ENCODE results near the gene SYNRG. TPM values are rescaled to one million over a fixed set of nuclear protein-coding genes. Genes with fewer than 3 reads are reported as not detected.

SYNRG gene
- total and polyA plus RNA-seq, 8 donors: 3.7 to 92.4 (median 27.8) TPM

DNA sequence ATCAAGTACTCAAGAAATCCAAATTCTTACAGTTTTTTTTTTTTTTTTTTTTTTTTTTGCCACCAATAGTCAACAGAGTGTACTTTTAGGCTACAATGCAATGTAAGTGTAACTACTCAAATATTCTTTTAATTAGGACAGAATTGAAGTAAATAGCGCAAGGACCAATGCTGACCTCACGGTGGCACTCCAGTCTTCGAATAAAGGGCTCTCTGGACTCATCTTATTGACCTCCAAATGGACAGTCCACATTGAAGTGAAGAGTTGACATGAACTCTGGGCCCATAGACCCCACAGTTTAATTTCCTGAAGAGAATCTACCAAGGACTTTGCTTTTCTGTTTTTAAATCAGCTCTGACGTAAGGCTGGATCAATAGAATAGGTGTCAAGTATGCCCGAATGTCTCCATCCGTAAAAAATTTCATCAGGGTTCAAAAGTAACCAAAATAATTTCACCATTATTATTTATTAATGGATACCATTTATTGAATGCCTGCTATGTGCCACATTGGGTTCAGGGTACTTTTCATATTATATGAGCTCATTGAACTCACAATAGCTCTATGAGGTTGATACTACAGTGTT lies 41.3 kb upstream of the SYNRG start:
- no peaks in the 10 kb centered on the region for H3K4me1 ChIP-seq
- intact Hi-C loops (cut with DNase I; ENCODE audit: low total_unique reads): no loop called here
- TF ChIP-seq POLR2AphosphoS5 (IDR thresholded peaks at IDR 0.05) (no peak), EP300 (IDR thresholded peaks at IDR 0.05) (no peak)
- TF ChIP-seq, protein P1, sequence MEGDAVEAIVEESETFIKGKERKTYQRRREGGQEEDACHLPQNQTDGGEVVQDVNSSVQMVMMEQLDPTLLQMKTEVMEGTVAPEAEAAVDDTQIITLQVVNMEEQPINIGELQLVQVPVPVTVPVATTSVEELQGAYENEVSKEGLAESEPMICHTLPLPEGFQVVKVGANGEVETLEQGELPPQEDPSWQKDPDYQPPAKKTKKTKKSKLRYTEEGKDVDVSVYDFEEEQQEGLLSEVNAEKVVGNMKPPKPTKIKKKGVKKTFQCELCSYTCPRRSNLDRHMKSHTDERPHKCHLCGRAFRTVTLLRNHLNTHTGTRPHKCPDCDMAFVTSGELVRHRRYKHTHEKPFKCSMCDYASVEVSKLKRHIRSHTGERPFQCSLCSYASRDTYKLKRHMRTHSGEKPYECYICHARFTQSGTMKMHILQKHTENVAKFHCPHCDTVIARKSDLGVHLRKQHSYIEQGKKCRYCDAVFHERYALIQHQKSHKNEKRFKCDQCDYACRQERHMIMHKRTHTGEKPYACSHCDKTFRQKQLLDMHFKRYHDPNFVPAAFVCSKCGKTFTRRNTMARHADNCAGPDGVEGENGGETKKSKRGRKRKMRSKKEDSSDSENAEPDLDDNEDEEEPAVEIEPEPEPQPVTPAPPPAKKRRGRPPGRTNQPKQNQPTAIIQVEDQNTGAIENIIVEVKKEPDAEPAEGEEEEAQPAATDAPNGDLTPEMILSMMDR (IDR thresholded peaks at IDR 0.05): peak in 2 of 7 experiments; percentile 20 to 23
- no peaks in the 10 kb centered on the region for H3K36me3 ChIP-seq
- peaks cover 0 to 18% (median 0%) of the 10 kb centered on the region in 3 donors for H3K27me3 ChIP-seq
- DNase-seq: peak in 1 of 2 donors; percentile 62
- 50 to 59% (median 55%) methylated on average over 6 of the region's 6 CpGs for WGBS, 5 donors
- H3K9me3 ChIP-seq: no peaks in the 10 kb centered on the region
- H3K27ac ChIP-seq: no peak overlapping the region
- no peak overlapping the region for H3K4me3 ChIP-seq

DNA sequence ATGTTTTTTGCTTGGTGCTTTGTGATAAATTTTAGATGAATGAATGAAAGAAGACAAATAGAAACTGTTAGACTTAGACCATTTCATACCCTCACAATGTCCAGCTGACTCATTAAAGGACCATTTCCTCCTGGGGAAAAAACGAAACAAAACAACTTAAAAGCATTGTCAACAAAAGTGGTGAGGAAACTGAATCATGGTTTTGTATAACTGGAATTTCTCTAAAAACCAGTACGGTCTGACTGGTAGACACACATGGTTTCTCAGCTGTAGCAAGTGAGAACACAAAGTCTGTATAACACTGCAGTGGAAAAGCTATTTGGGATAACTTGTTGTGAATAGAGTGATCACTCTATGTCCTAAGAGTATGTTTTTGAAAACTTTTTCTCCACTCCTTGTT lies 39.3 kb upstream of the SYNRG start:
- DNase-seq: no peak
- H3K36me3 ChIP-seq: no peaks in the 10 kb centered on the region
- WGBS, 5 donors: 25 to 38% (median 29%) methylated on average over 2 of the region's 2 CpGs
- intact Hi-C loops (cut with DNase I; ENCODE audit: low total_unique reads): no loop called here
- H3K4me3 ChIP-seq: no peak overlapping the region
- H3K27ac ChIP-seq: peak overlapping the region in 2 of 5 donors; percentile 4 to 48
- H3K4me1 ChIP-seq: peaks cover 3 to 11% (median 7%) of the 10 kb centered on the region in 4 donors
- no peaks in the 10 kb centered on the region for H3K9me3 ChIP-seq
- H3K27me3 ChIP-seq: peaks cover 0 to 23% (median 0%) of the 10 kb centered on the region in 3 donors
- TF ChIP-seq POLR2AphosphoS5 (IDR thresholded peaks at IDR 0.05) (no peak), POLR2A (IDR thresholded peaks at IDR 0.05) (no peak), EP300 (IDR thresholded peaks at IDR 0.05) (no peak)
- TF ChIP-seq, protein P1 (IDR thresholded peaks at IDR 0.05): no peak

DNA sequence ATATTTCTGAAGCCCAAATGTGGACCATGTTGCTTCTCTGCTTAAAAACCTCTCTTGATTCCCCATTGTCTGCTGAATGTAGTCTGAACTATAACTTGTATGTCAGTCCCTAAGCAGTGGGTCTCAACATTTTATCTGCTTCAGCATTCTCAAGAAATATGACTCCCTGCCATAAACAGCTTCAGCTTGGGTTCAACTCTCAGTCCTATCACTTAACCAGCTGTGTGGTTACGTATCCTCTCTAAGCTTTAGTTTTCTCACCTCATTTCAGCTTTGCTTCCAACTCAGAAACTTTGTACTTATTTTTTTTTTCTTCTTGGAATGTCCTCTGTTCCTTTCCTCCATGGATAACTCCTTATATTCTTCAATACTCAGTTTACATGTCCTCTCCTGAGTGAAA lies 38.6 kb upstream of the SYNRG start:
- Histone ChIP-seq H3K27me3 (peaks cover 0 to 23% (median 0%) of the 10 kb centered on the region in 3 donors), H3K36me3 (no peaks in the 10 kb centered on the region), H3K9me3 (no peaks in the 10 kb centered on the region), H3K27ac (no peak overlapping the region), H3K4me1 (peaks cover 3 to 13% (median 8%) of the 10 kb centered on the region in 4 donors), H3K4me3 (no peak overlapping the region)
- no peak for DNase-seq
- TF ChIP-seq EP300 (IDR thresholded peaks at IDR 0.05) (no peak), POLR2A (IDR thresholded peaks at IDR 0.05) (no peak), POLR2AphosphoS5 (IDR thresholded peaks at IDR 0.05) (no peak)
- TF ChIP-seq, protein P1 (IDR thresholded peaks at IDR 0.05): no peak
- intact Hi-C loops (cut with DNase I; ENCODE audit: low total_unique reads): no loop called here
- 75 to 92% (median 83%) methylated on average over 1 of the region's 1 CpG for WGBS, 5 donors

DNA sequence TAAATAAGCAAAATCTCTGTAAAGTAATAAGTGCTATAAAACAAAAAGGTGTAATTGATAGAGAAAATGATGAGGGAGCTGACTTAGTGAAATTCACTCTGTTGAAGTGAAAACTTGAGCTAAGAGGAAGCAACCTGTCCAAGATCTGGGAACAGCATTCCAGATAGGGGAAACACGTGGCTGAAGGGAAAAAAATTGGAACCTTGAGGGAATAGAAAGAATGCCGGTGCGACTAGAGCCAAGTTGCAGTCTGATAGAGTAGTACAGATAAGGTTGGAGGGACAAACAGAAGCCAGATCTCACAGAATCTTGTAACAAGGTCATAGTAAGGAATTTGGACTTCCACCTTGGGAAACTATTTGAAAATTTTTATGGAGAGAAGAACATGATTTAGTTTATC lies 34.7 kb upstream of the SYNRG start:
- no peaks in the 10 kb centered on the region for H3K9me3 ChIP-seq
- peak overlapping the region; percentile 67 to 88 (median 82) for H3K4me3 ChIP-seq
- TF ChIP-seq POLR2AphosphoS5 (IDR thresholded peaks at IDR 0.05): peak; percentile 5 to 48 (median 39)
- TF ChIP-seq, protein P1 (IDR thresholded peaks at IDR 0.05): no peak
- TF ChIP-seq POLR2A (IDR thresholded peaks at IDR 0.05): no peak
- no peak for TF ChIP-seq EP300 (IDR thresholded peaks at IDR 0.05)
- H3K36me3 ChIP-seq: peaks cover 7 to 28% (median 25%) of the 10 kb centered on the region in 4 donors
- H3K27me3 ChIP-seq: peaks cover 0 to 7% (median 0%) of the 10 kb centered on the region in 3 donors
- intact Hi-C loops (cut with DNase I; ENCODE audit: low total_unique reads): no loop called here
- peaks cover 5 to 52% (median 36%) of the 10 kb centered on the region in 4 donors for H3K4me1 ChIP-seq
- WGBS, 5 donors: 7 to 21% (median 13%) methylated on average over 3 of the region's 3 CpGs
- peak overlapping the region in 4 of 5 donors; percentile 86 to 92 (median 90) for H3K27ac ChIP-seq
- DNase-seq: peak; percentile 58 to 67

Data from stomach (tissue), 9 donors.